ENCODE data around the gene HBEGF.

- TF ChIP-seq, protein P1, sequence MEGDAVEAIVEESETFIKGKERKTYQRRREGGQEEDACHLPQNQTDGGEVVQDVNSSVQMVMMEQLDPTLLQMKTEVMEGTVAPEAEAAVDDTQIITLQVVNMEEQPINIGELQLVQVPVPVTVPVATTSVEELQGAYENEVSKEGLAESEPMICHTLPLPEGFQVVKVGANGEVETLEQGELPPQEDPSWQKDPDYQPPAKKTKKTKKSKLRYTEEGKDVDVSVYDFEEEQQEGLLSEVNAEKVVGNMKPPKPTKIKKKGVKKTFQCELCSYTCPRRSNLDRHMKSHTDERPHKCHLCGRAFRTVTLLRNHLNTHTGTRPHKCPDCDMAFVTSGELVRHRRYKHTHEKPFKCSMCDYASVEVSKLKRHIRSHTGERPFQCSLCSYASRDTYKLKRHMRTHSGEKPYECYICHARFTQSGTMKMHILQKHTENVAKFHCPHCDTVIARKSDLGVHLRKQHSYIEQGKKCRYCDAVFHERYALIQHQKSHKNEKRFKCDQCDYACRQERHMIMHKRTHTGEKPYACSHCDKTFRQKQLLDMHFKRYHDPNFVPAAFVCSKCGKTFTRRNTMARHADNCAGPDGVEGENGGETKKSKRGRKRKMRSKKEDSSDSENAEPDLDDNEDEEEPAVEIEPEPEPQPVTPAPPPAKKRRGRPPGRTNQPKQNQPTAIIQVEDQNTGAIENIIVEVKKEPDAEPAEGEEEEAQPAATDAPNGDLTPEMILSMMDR (conservative IDR thresholded peaks at IDR 0.05 in 1 of 2, IDR thresholded peaks at IDR 0.05 in 1 of 2; ENCODE audit: low read depth in 1 of 2, low read length in 2 of 2) = no peak
- no peak for TF ChIP-seq EZH2 (IDR thresholded peaks at IDR 0.05; ENCODE audit: low read length, missing control alignments)
Measured at GRCh38 chr5:140363631-140364471, 17.4 kb upstream of the HBEGF start.
